H1 (cell line): ENCODE results near the gene ATPAF1.

ENCODE experiments used
- CBX5 ChIP-seq: fragments of 300-800, 300-1000 bp; sonication (generic); IDR thresholded peaks from 2 replicates; pipeline ENCODE4 v1.7.1; 2016; ENCODE audit warnings: antibody characterized with exemption, low read length, low read depth
- CEBPB ChIP-seq: IDR thresholded peaks from 2 replicates; pipeline ENCODE4 v1.6.1; 2012; ENCODE audit warnings: low read depth, low read length
- CHD1 ChIP-seq: IDR thresholded peaks from 2 replicates; pipeline ENCODE4 v1.6.1; 2012; ENCODE audit warnings: low read depth, low read length, improper control_type of control experiment
- CREB1 ChIP-seq: IDR thresholded peaks from 2 replicates; pipeline ENCODE4 v1.6.1; 2012; ENCODE audit warnings: inconsistent platforms
- EGR1 ChIP-seq: IDR thresholded peaks from 2 replicates; pipeline ENCODE4 v1.6.1; 2011; ENCODE audit warnings: low read depth, low read length, borderline replicate concordance
- EZH2 ChIP-seq: fragments of 200-600 bp; sonication (generic); IDR thresholded peaks from 2 replicates; pipeline ENCODE4 v1.7.1; 2012; ENCODE audit warnings: low read depth, mild to moderate bottlenecking, moderate library complexity, low read length, inconsistent platforms; ENCODE audit not compliant: severe bottlenecking
- JUND ChIP-seq: IDR thresholded peaks from 2 replicates; pipeline ENCODE4 v1.6.1; 2011; ENCODE audit warnings: mild to moderate bottlenecking, improper control_type of control experiment, low read length
- POLR2A ChIP-seq, 2 experiments: IDR thresholded peaks; 1 replicate in 1 of 2; 2 replicates in 1 of 2; pipeline ENCODE4 v1.6.1; 2011; ENCODE audit warnings: low read depth in 2 of 2, low read length in 2 of 2, mild to moderate bottlenecking in 2 of 2; ENCODE audit errors: control extremely low read depth in 1 of 2
- POLR2AphosphoS5 ChIP-seq: IDR thresholded peaks from 2 replicates; pipeline ENCODE4 v1.6.1; 2011; ENCODE audit warnings: low read depth, low read length
- SIN3A ChIP-seq, 2 experiments: IDR thresholded peaks in 1 of 2; conservative IDR thresholded peaks in 1 of 2; 2 replicates each; pipeline ENCODE4 v1.6.1; 2011 to 2012; ENCODE audit warnings: low read length in 2 of 2, improper control_type of control experiment in 1 of 2, low read depth in 1 of 2, mild to moderate bottlenecking in 1 of 2
- TAF7 ChIP-seq: optimal IDR thresholded peaks from 2 replicates; pipeline ENCODE3; 2011; ENCODE audit warnings: low read depth, mild to moderate bottlenecking, inconsistent platforms, low read length, moderate library complexity, borderline replicate concordance
- TF ChIP-seq, protein P1 (sequence below), 3 experiments: IDR thresholded peaks; 1 replicate in 2 of 3; 2 replicates in 1 of 3; pipeline versions ENCODE4 v1.5.1 to v1.6.1; 2011; ENCODE audit warnings: low read length in 3 of 3, mild to moderate bottlenecking in 3 of 3, inconsistent platforms in 2 of 3, low read depth in 1 of 3, moderate library complexity in 1 of 3; ENCODE audit not compliant: insufficient read depth in 1 of 3; ENCODE audit errors: control extremely low read depth in 1 of 3
- TF ChIP-seq, protein P2 (sequence below): IDR thresholded peaks from 2 replicates; pipeline ENCODE4 v1.6.1; 2012; ENCODE audit warnings: inconsistent platforms

DNA sequence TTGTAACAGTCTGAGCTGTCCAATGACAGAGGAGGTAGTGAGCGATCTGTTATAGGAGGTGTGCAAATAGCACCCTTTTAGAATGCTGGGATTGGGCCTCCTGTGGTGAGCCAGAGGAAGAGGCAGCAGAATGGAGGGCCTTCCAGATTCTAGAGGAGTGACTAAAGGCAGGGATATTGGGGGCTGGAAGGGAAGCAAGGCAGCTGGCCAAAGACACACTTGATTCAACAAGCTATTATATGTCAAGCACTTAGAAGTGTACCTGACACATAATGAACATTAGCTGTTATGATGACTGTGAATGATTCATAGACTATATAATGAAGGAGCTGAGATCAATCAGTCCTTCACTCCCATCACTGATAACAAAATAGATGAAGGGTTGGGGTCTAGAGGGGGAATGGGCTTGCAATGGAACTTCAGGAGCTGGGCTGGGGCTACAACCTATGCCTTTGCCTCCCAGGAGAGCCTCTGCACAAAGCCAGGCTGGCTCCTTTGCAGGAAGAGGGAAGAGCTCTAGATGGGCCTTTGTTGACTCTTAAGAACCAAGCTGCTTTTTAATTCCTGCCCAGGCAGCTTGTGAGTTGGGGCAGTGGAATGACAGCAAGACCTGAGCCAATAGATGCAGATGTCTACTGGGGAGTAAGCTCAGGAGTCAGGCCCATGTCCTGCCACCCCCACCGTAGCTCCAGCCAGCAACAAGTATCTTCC lies 61.8 kb downstream of the ATPAF1 start:
- TF ChIP-seq CBX5 (no peak), POLR2AphosphoS5 (no peak), TAF7 (no peak), CREB1 (no peak), EZH2 (no peak), CHD1 (no peak), EGR1 (no peak), JUND (no peak), CEBPB (no peak), SIN3A (conservative IDR thresholded peaks at IDR 0.05 in 1 of 2, IDR thresholded peaks at IDR 0.05 in 1 of 2; ENCODE audit: low read depth in 1 of 2, low read length in 2 of 2) (no peak), POLR2A (IDR thresholded peaks at IDR 0.05; ENCODE audit: control extremely low read depth in 1 of 2, low read depth in 2 of 2, low read length in 2 of 2) (no peak)
- TF ChIP-seq, protein P1, sequence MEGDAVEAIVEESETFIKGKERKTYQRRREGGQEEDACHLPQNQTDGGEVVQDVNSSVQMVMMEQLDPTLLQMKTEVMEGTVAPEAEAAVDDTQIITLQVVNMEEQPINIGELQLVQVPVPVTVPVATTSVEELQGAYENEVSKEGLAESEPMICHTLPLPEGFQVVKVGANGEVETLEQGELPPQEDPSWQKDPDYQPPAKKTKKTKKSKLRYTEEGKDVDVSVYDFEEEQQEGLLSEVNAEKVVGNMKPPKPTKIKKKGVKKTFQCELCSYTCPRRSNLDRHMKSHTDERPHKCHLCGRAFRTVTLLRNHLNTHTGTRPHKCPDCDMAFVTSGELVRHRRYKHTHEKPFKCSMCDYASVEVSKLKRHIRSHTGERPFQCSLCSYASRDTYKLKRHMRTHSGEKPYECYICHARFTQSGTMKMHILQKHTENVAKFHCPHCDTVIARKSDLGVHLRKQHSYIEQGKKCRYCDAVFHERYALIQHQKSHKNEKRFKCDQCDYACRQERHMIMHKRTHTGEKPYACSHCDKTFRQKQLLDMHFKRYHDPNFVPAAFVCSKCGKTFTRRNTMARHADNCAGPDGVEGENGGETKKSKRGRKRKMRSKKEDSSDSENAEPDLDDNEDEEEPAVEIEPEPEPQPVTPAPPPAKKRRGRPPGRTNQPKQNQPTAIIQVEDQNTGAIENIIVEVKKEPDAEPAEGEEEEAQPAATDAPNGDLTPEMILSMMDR (IDR thresholded peaks at IDR 0.05; ENCODE audit: control extremely low read depth in 1 of 3, insufficient read depth in 1 of 3, low read depth in 1 of 3, low read length in 3 of 3): no peak
- TF ChIP-seq, protein P2, sequence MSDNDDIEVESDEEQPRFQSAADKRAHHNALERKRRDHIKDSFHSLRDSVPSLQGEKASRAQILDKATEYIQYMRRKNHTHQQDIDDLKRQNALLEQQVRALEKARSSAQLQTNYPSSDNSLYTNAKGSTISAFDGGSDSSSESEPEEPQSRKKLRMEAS: no peak
